Common myeloid progenitor, CD34-positive (primary cell): ENCODE results near the gene MAGI2.
"Not testable (repeated sequence)": the region's sequence is repeated elsewhere in the genome, so short reads cannot be mapped to it uniquely, and the experiment has no call there.

Experiments
- CTCF ChIA-PET: fragments of 350-600 bp; sonication (Branson Sonifier 250); formaldehyde crosslinking; loops from one replicate; lab custom pipeline; 2021; ENCODE audit warnings: antibody characterized with exemption; lab: Charles Lee
- POLR2A ChIA-PET: fragments of 350-600 bp; sonication (Branson Sonifier 250); formaldehyde crosslinking; loops from one replicate; lab custom pipeline; 2021; ENCODE audit warnings: antibody characterized with exemption; lab: Charles Lee
- DNase-seq, 3 donors: peaks; one replicate each; pipeline versions ENCODE4 v3.0.0 to v3.0.0-alpha.2; 2013
- H3K27ac ChIP-seq, 2 experiments: 1 replicate in 1 of 2; 2 replicates in 1 of 2; pipeline ENCODE4 v1.7.0; 2013; ENCODE audit warnings: inconsistent platforms in 2 of 2, low read length in 2 of 2, mild to moderate bottlenecking in 2 of 2, low read depth in 1 of 2, moderate library complexity in 1 of 2; ENCODE audit not compliant: severe bottlenecking in 2 of 2, insufficient read depth in 1 of 2, poor library complexity in 1 of 2
- H3K27me3 ChIP-seq, 5 experiments: replicated peaks in 2 of 5; 1 replicate in 3 of 5; 2 replicates in 2 of 5; pipeline versions ENCODE4 v1.6.1 to v1.7.0; 2013; ENCODE audit warnings: low read length in 4 of 5, mild to moderate bottlenecking in 2 of 5, moderate library complexity in 2 of 5, inconsistent platforms in 1 of 5; ENCODE audit not compliant: insufficient read depth in 5 of 5, control insufficient read depth in 4 of 5
- H3K36me3 ChIP-seq, 4 experiments: 1 replicate in 2 of 4; 2 replicates in 2 of 4; pipeline versions ENCODE4 v1.6.1 to v1.7.0; 2013; ENCODE audit warnings: low read length in 3 of 4, control low read depth in 1 of 4, mild to moderate bottlenecking in 1 of 4; ENCODE audit not compliant: control insufficient read depth in 4 of 4, insufficient read depth in 4 of 4
- H3K4me1 ChIP-seq, 4 experiments: 1 replicate in 3 of 4; 2 replicates in 1 of 4; pipeline versions ENCODE4 v1.6.1 to v1.7.1; 2013; ENCODE audit warnings: low read length in 3 of 4, mild to moderate bottlenecking in 3 of 4, control low read depth in 1 of 4, inconsistent platforms in 1 of 4, moderate library complexity in 1 of 4; ENCODE audit not compliant: control insufficient read depth in 4 of 4, insufficient read depth in 4 of 4; ENCODE audit errors: control extremely low read depth in 1 of 4
- H3K4me3 ChIP-seq, 7 experiments: 1 replicate in 4 of 7; 2 replicates in 3 of 7; pipeline versions ENCODE4 v1.5.1 to v1.7.0; 2013; ENCODE audit warnings: mild to moderate bottlenecking in 7 of 7, low read length in 6 of 7, moderate library complexity in 6 of 7, inconsistent platforms in 2 of 7, low read depth in 2 of 7, control low read depth in 1 of 7; ENCODE audit not compliant: insufficient read depth in 4 of 7, control insufficient read depth in 1 of 7; ENCODE audit errors: extremely low read depth in 1 of 7
- H3K9me3 ChIP-seq, 5 experiments: 1 replicate in 4 of 5; 2 replicates in 1 of 5; pipeline versions ENCODE4 v1.6.1 to v1.7.1; 2013; ENCODE audit warnings: low read length in 4 of 5, mild to moderate bottlenecking in 2 of 5, inconsistent platforms in 1 of 5, low read depth in 1 of 5, moderate library complexity in 1 of 5; ENCODE audit not compliant: control insufficient read depth in 4 of 5, insufficient read depth in 2 of 5; ENCODE audit errors: control extremely low read depth in 1 of 5
- WGBS: methylation state at CpG from one replicate; pipeline ENCODE4 v1.1.5; 2013; ENCODE audit not compliant: insufficient coverage; 5-methylcytosine and 5-hydroxymethylcytosine counted together

The MAGI2 gene

DNA sequence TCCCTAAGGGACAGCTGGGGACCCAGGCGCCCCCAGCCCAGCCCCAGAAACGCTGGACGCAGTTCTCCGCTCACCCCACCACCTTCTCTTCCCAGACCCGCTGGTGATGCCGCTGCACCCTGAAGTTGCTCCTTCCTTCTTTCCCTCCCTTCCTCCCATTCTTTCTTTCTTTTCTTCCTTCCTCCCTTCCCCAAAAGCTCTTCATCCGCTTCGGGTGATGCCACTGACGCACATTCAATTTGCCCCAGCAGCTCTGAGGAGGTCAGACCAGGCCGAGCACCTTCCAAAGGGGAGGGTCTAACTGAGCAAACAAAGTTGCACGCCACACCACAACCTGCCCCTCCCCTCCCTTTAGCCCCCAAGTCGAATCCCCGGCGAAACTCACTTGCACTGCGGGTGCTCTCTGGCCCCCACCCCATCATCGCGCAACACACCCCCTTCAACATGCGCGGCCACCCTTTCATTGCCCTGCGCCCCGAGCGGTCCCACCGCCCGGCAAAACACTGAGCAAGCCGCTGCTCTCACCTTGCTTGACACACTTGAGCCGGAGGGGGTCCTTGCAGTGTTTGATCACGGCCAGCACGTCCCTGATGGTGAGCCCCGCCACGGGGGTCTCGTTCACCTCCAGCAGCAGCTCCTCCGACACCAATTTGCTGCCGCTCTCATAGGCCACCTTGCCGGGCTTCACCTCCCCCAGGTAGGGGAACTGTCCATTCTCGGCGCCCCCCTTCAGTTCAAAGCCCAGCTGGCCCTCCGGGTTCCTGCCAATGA is 787 bp downstream of the MAGI2 start:
- Histone ChIP-seq H3K36me3 (peaks cover 0 to 3% (median 0%) of the 10 kb centered on the region in 4 experiments), H3K27ac (peak overlapping the region in 1 of 2 experiments; percentile 61), H3K4me1 (peaks cover 11 to 27% (median 24%) of the 10 kb centered on the region in 4 experiments), H3K27me3 (peaks cover 0 to 7% (median 0%) of the 10 kb centered on the region in 5 experiments), H3K9me3 (no peaks in the 10 kb centered on the region), H3K4me3 (peak overlapping the region; percentile 70 to 97 (median 91))
- peak; percentile 14 to 64 (median 59) for DNase-seq
- WGBS = 0% methylated on average over 27 of the region's 37 CpGs
- ChIA-PET POLR2A (no interaction called here), CTCF (interaction anchor here (1.1 kb wide), 1 partner anchor 626 kb away, joined by 3 read pairs; no protein-coding TSS in a partner anchor)

DNA sequence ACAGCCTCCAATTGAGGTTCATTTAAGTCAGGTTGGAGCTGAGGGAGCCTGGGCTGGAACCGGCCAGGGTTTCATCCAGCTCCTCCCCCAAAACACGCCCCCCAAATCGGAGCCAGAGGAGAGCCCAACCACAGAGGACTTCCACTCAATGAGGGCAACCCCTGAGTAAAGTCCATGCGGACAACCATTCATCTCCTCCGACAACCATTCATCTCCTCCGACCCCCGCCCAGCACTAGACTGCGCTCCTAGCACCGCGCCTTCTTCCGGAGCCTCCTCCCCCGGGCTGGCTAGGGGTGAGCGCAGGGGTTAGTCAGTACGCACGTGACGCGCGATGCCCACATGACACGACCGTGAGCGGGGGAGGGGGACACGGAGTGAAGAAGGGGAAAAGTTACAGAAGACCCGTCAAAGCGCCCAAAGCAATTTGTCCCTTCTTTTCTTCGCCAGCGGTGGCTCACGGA is 1.4 kb downstream of the MAGI2 start:
- 0% methylated on average over 19 of the region's 27 CpGs for WGBS
- Histone ChIP-seq H3K4me3 (peak overlapping the region; percentile 70 to 97 (median 91)), H3K27me3 (peaks cover 0 to 7% (median 0%) of the 10 kb centered on the region in 5 experiments), H3K27ac (peak overlapping the region in 1 of 2 experiments; percentile 61), H3K4me1 (peaks cover 11 to 27% (median 24%) of the 10 kb centered on the region in 4 experiments), H3K36me3 (peaks cover 0 to 2% (median 0%) of the 10 kb centered on the region in 4 experiments), H3K9me3 (no peaks in the 10 kb centered on the region)
- ChIA-PET CTCF (interaction anchor here (0.8 to 1.0 kb wide), 2 partner anchors 13 to 41 kb away, joined by 3 to 4 read pairs; no protein-coding TSS in a partner anchor), POLR2A (interaction anchor here (0.6 kb wide), 1 partner anchor 159 kb away, joined by 6 read pairs; no protein-coding TSS in a partner anchor)
- DNase-seq = peak; percentile 79 to 94 (median 91)

DNA sequence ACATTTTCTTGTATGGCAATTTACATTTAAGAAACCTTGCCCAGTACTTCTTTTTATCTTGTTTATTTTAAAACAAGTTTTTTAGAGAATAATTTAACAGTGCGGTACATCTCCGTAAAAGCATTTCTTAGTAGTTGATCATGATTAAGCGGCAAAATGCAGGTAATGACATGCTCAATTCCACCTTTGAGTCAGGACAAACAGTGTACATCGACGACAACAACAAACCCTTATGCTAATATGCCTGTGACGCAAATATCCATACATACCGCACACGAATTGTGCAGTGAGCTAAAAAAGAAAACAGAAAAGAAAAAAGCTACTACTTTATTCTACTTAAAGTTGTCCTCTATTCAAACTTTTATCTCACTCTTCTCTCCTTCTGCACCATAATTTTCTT is 1.9 kb downstream of the MAGI2 start:
- Histone ChIP-seq H3K4me3 (peak overlapping the region in 6 of 7 experiments; percentile 70 to 97 (median 92)), H3K36me3 (no peaks in the 10 kb centered on the region), H3K27me3 (peaks cover 0 to 7% (median 0%) of the 10 kb centered on the region in 5 experiments), H3K27ac (peak overlapping the region in 1 of 2 experiments; percentile 61), H3K4me1 (peaks cover 11 to 27% (median 24%) of the 10 kb centered on the region in 4 experiments), H3K9me3 (no peaks in the 10 kb centered on the region)
- no peak for DNase-seq
- ChIA-PET CTCF (interaction anchor here (0.8 to 1.0 kb wide), 2 partner anchors 13 to 41 kb away, joined by 3 to 4 read pairs; no protein-coding TSS in a partner anchor), POLR2A (interaction anchor here (0.6 kb wide), 1 partner anchor 159 kb away, joined by 6 read pairs; no protein-coding TSS in a partner anchor)
- 28% methylated on average over 2 of the region's 8 CpGs for WGBS

DNA sequence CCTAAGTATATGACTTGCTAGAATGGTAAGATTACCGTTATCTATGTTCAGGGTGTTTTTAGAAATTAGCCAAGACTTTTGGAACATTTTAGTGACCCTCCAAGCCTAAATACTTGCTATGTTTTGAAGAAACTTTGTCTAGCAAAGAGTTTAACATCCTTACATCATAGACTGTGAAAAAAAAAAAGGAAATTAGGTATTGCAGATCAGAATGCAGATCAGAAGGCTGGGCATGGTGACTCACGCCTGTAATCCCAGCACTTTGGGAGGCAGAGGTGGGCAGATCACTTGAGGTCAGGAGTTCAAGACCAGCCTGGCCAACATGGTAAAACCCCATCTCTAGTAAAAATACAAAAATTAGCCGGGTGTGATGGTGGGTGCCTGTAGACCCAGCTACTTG is 10.7 kb downstream of the MAGI2 start:
- CTCF ChIA-PET, H3K27me3 ChIP-seq, POLR2A ChIA-PET, H3K36me3 ChIP-seq, H3K27ac ChIP-seq, H3K4me1 ChIP-seq, DNase-seq, H3K9me3 ChIP-seq, H3K4me3 ChIP-seq: not testable (repeated sequence)
- 100% methylated on average over 2 of the region's 3 CpGs for WGBS

DNA sequence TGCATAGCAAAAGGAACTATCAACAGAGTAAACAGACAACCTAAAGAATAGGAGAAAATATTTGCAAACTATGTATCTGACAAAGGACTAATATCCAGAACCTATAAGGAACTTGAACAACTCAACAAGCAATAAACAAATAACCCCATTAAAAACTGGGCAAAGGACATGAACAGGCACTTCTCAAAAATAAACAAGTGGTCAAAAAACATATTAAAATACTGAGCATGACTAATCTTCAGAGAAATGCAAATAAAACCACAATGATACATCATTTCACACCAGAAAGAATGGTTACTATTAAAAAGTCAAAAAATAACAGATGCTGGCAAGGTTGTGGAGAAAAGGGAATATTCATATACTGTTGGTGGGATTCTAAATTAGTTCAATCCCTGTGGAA is 17.1 kb downstream of the MAGI2 start:
- Histone ChIP-seq H3K27me3 (no peaks in the 10 kb centered on the region), H3K36me3 (no peaks in the 10 kb centered on the region), H3K27ac (no peak overlapping the region), H3K9me3 (no peaks in the 10 kb centered on the region), H3K4me1 (no peaks in the 10 kb centered on the region), H3K4me3 (no peak overlapping the region)
- CTCF ChIA-PET = no interaction called here
- peak in 1 of 3 donors; percentile 3 for DNase-seq
- POLR2A ChIA-PET = no interaction called here

DNA sequence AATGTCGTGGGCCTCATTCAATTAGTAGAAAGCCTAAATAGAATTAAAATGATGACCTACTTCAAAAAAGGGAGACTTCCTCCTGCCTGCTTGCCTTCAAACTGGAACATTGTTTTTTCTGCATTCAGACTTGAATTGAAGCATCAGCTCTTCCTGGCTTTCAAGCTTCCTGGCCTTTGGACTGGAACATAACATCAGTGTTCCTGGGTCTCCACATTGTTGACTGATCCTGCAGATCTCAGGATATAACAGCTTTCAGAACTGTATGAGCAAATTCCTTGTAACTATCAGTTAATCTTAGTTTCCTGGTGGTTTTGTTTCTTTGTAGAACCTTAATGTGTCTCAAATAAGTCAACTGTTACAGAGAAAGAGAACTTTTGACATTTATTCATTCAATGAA is 18.6 kb downstream of the MAGI2 start:
- Histone ChIP-seq H3K27me3 (no peaks in the 10 kb centered on the region), H3K36me3 (no peaks in the 10 kb centered on the region), H3K4me1 (no peaks in the 10 kb centered on the region), H3K4me3 (no peak overlapping the region), H3K27ac (no peak overlapping the region), H3K9me3 (no peaks in the 10 kb centered on the region)
- CTCF ChIA-PET = no interaction called here
- DNase-seq = no peak
- WGBS = no CpG with 5 or more reads among the region's 1 CpG
- POLR2A ChIA-PET = no interaction called here

DNA sequence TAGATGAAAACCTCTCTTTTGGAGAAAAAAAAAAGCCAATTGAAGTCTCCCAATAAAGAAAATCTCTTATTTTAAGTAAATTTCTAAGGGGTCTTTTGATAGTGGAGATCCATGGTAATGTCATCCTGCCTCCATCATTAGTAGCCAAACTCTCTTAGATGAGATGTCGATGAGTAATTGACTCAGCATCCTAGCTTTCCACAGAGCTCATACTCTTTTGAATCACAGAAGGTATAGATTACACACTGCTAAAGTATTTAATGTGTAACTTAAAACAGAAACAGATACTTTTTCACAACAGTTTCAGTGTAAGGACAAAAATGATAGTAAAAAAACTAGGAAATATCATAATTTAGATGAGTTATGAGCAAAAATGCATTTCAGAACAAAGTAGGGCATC is 19.4 kb downstream of the MAGI2 start:
- Histone ChIP-seq H3K4me3 (no peak overlapping the region), H3K27me3 (no peaks in the 10 kb centered on the region), H3K9me3 (no peaks in the 10 kb centered on the region), H3K4me1 (no peaks in the 10 kb centered on the region), H3K36me3 (no peaks in the 10 kb centered on the region), H3K27ac (no peak overlapping the region)
- no CpG with 5 or more reads among the region's 1 CpG for WGBS
- CTCF ChIA-PET = no interaction called here
- DNase-seq = no peak
- POLR2A ChIA-PET = no interaction called here
